ENCODE results near the gene SRMS.
A peak's percentile ranks its signal among the peaks of the same experiment; 100 is the strongest.

The SRMS gene

GRCh38 chr20:63519668-63520503 is 27.7 kb downstream of the SRMS start:
- Histone ChIP-seq H2AFZ (ENCODE audit: insufficient read depth, low read length, poor library complexity) (peak overlapping the region; percentile 89), H3K9ac (ENCODE audit: low read length) (no peak overlapping the region), H2BK120ac (ENCODE audit: insufficient read depth, low read length, poor library complexity) (peak overlapping the region; percentile 26), H4K8ac (ENCODE audit: low read depth, low read length) (peak overlapping the region; percentile 82), H4K12ac (ENCODE audit: low read depth, low read length) (peak overlapping the region; percentile 64), H3K79me2 (ENCODE audit: control insufficient read depth, insufficient read depth, low read length, poor library complexity) (peaks cover 16% of the 10 kb centered on the region), H3K36me3 (ENCODE audit: control insufficient read depth in 1 of 2, insufficient read depth in 2 of 2, low read length in 2 of 2) (peaks cover 19% of the 10 kb centered on the region in 2 experiments), H3K4ac (ENCODE audit: low read depth, low read length) (peak overlapping the region; percentile 6), H3K14ac (ENCODE audit: low read length) (peak overlapping the region; percentile 53), H3K9me3 (ENCODE audit: insufficient read depth, low read depth, low read length) (peaks cover 10% of the 10 kb centered on the region), H3K4me2 (ENCODE audit: low read length) (peak overlapping the region; percentile 99), H2BK5ac (ENCODE audit: low read depth, low read length, poor library complexity) (peak overlapping the region; percentile 68), H2AK5ac (ENCODE audit: low read length) (no peak overlapping the region), H2BK12ac (ENCODE audit: low read length) (no peak overlapping the region), H3K27ac (ENCODE audit: low read depth, low read length) (peak overlapping the region; percentile 82), H3K27me3 (ENCODE audit: insufficient read depth, low read length) (no peaks in the 10 kb centered on the region), H3K18ac (ENCODE audit: low read length) (peak overlapping the region; percentile 58), H3K23ac (ENCODE audit: low read length) (no peak overlapping the region), H4K91ac (ENCODE audit: low read depth, low read length) (peak overlapping the region; percentile 71), H3K79me1 (ENCODE audit: low read length) (peaks cover 13% of the 10 kb centered on the region), H3K4me3 (ENCODE audit: low read depth, low read length) (peak overlapping the region; percentile 66), H3K4me1 (ENCODE audit: control insufficient read depth in 1 of 2, insufficient read depth in 2 of 2, low read length in 2 of 2) (peaks cover 19 to 28% of the 10 kb centered on the region in 2 experiments)
- no CpG with 5 or more reads among the region's 72 CpGs for WGBS (ENCODE audit: extremely low coverage, insufficient coverage, insufficient read length)
- peak in 1 of 2 donors; percentile 13 for DNase-seq

GRCh38 chr20:63518946-63519667 is 28.4 kb downstream of the SRMS start:
- no peak overlapping the region for H2AFZ ChIP-seq (ENCODE audit: insufficient read depth, low read length, poor library complexity)
- peaks cover 19 to 28% of the 10 kb centered on the region in 2 experiments for H3K4me1 ChIP-seq (ENCODE audit: control insufficient read depth in 1 of 2, insufficient read depth in 2 of 2, low read length in 2 of 2)
- H3K79me2 ChIP-seq (ENCODE audit: control insufficient read depth, insufficient read depth, low read length, poor library complexity) = peaks cover 16% of the 10 kb centered on the region
- no peak overlapping the region for H2BK120ac ChIP-seq (ENCODE audit: insufficient read depth, low read length, poor library complexity)
- no peak overlapping the region for H2AK5ac ChIP-seq (ENCODE audit: low read length)
- H3K9me3 ChIP-seq (ENCODE audit: insufficient read depth, low read depth, low read length) = peaks cover 10% of the 10 kb centered on the region
- no peak overlapping the region for H2BK5ac ChIP-seq (ENCODE audit: low read depth, low read length, poor library complexity)
- WGBS (ENCODE audit: extremely low coverage, insufficient coverage, insufficient read length) = no CpG with 5 or more reads among the region's 32 CpGs
- no peak overlapping the region for H2BK12ac ChIP-seq (ENCODE audit: low read length)
- no peak overlapping the region for H3K23ac ChIP-seq (ENCODE audit: low read length)
- no peaks in the 10 kb centered on the region for H3K27me3 ChIP-seq (ENCODE audit: insufficient read depth, low read length)
- peak overlapping the region; percentile 2 for H4K91ac ChIP-seq (ENCODE audit: low read depth, low read length)
- peaks cover 19% of the 10 kb centered on the region in 2 experiments for H3K36me3 ChIP-seq (ENCODE audit: control insufficient read depth in 1 of 2, insufficient read depth in 2 of 2, low read length in 2 of 2)
- peak overlapping the region; percentile 99 for H3K4me2 ChIP-seq (ENCODE audit: low read length)
- H4K8ac ChIP-seq (ENCODE audit: low read depth, low read length) = no peak overlapping the region
- peak overlapping the region; percentile 66 for H3K4me3 ChIP-seq (ENCODE audit: low read depth, low read length)
- H4K12ac ChIP-seq (ENCODE audit: low read depth, low read length) = no peak overlapping the region
- no peak overlapping the region for H3K18ac ChIP-seq (ENCODE audit: low read length)
- no peak overlapping the region for H3K27ac ChIP-seq (ENCODE audit: low read depth, low read length)
- H3K9ac ChIP-seq (ENCODE audit: low read length) = no peak overlapping the region
- H3K14ac ChIP-seq (ENCODE audit: low read length) = no peak overlapping the region
- H3K79me1 ChIP-seq (ENCODE audit: low read length) = peaks cover 13% of the 10 kb centered on the region
- no peak overlapping the region for H3K4ac ChIP-seq (ENCODE audit: low read depth, low read length)
- DNase-seq = no peak

GRCh38 chr20:63518351-63518861 is 29.1 kb downstream of the SRMS start:
- no peak overlapping the region for H2AK5ac ChIP-seq (ENCODE audit: low read length)
- H4K91ac ChIP-seq (ENCODE audit: low read depth, low read length) = no peak overlapping the region
- peaks cover 19 to 28% of the 10 kb centered on the region in 2 experiments for H3K4me1 ChIP-seq (ENCODE audit: control insufficient read depth in 1 of 2, insufficient read depth in 2 of 2, low read length in 2 of 2)
- H3K27ac ChIP-seq (ENCODE audit: low read depth, low read length) = no peak overlapping the region
- no peak overlapping the region for H4K12ac ChIP-seq (ENCODE audit: low read depth, low read length)
- no peak overlapping the region for H3K4ac ChIP-seq (ENCODE audit: low read depth, low read length)
- DNase-seq = peak in 1 of 2 donors; percentile 14
- H3K4me2 ChIP-seq (ENCODE audit: low read length) = no peak overlapping the region
- no peak overlapping the region for H3K18ac ChIP-seq (ENCODE audit: low read length)
- H3K9me3 ChIP-seq (ENCODE audit: insufficient read depth, low read depth, low read length) = peaks cover 7% of the 10 kb centered on the region
- no peak overlapping the region for H2BK12ac ChIP-seq (ENCODE audit: low read length)
- no peak overlapping the region for H3K4me3 ChIP-seq (ENCODE audit: low read depth, low read length)
- H2BK5ac ChIP-seq (ENCODE audit: low read depth, low read length, poor library complexity) = no peak overlapping the region
- H3K79me2 ChIP-seq (ENCODE audit: control insufficient read depth, insufficient read depth, low read length, poor library complexity) = peaks cover 16% of the 10 kb centered on the region
- no peak overlapping the region for H3K9ac ChIP-seq (ENCODE audit: low read length)
- peaks cover 13% of the 10 kb centered on the region for H3K79me1 ChIP-seq (ENCODE audit: low read length)
- no peak overlapping the region for H3K14ac ChIP-seq (ENCODE audit: low read length)
- H3K23ac ChIP-seq (ENCODE audit: low read length) = no peak overlapping the region
- no peak overlapping the region for H2AFZ ChIP-seq (ENCODE audit: insufficient read depth, low read length, poor library complexity)
- no CpG with 5 or more reads among the region's 20 CpGs for WGBS (ENCODE audit: extremely low coverage, insufficient coverage, insufficient read length)
- H2BK120ac ChIP-seq (ENCODE audit: insufficient read depth, low read length, poor library complexity) = no peak overlapping the region
- no peaks in the 10 kb centered on the region for H3K27me3 ChIP-seq (ENCODE audit: insufficient read depth, low read length)
- no peak overlapping the region for H4K8ac ChIP-seq (ENCODE audit: low read depth, low read length)
- peaks cover 14 to 19% of the 10 kb centered on the region in 2 experiments for H3K36me3 ChIP-seq (ENCODE audit: control insufficient read depth in 1 of 2, insufficient read depth in 2 of 2, low read length in 2 of 2)

- Histone ChIP-seq H2AK5ac (ENCODE audit: low read length) (no peak overlapping the region), H3K79me2 (ENCODE audit: control insufficient read depth, insufficient read depth, low read length, poor library complexity) (peaks cover 16% of the 10 kb centered on the region), H2BK120ac (ENCODE audit: insufficient read depth, low read length, poor library complexity) (no peak overlapping the region), H3K4me3 (ENCODE audit: low read depth, low read length) (no peak overlapping the region), H2BK12ac (ENCODE audit: low read length) (no peak overlapping the region), H2AFZ (ENCODE audit: insufficient read depth, low read length, poor library complexity) (no peak overlapping the region), H3K18ac (ENCODE audit: low read length) (no peak overlapping the region), H3K4me2 (ENCODE audit: low read length) (no peak overlapping the region), H3K36me3 (ENCODE audit: control insufficient read depth in 1 of 2, insufficient read depth in 2 of 2, low read length in 2 of 2) (peaks cover 8 to 12% of the 10 kb centered on the region in 2 experiments), H3K27ac (ENCODE audit: low read depth, low read length) (no peak overlapping the region), H2BK5ac (ENCODE audit: low read depth, low read length, poor library complexity) (no peak overlapping the region), H3K4me1 (ENCODE audit: control insufficient read depth in 1 of 2, insufficient read depth in 2 of 2, low read length in 2 of 2) (peaks cover 18 to 27% of the 10 kb centered on the region in 2 experiments), H3K4ac (ENCODE audit: low read depth, low read length) (no peak overlapping the region), H4K91ac (ENCODE audit: low read depth, low read length) (no peak overlapping the region), H3K79me1 (ENCODE audit: low read length) (peaks cover 13% of the 10 kb centered on the region), H3K9ac (ENCODE audit: low read length) (no peak overlapping the region), H3K23ac (ENCODE audit: low read length) (no peak overlapping the region), H3K14ac (ENCODE audit: low read length) (no peak overlapping the region), H4K12ac (ENCODE audit: low read depth, low read length) (no peak overlapping the region), H3K27me3 (ENCODE audit: insufficient read depth, low read length) (no peaks in the 10 kb centered on the region), H4K8ac (ENCODE audit: low read depth, low read length) (no peak overlapping the region), H3K9me3 (ENCODE audit: insufficient read depth, low read depth, low read length) (peaks cover 1% of the 10 kb centered on the region)
- DNase-seq = no peak
- WGBS (ENCODE audit: extremely low coverage, insufficient coverage, insufficient read length) = no CpG with 5 or more reads among the region's 32 CpGs
Observed at GRCh38 chr20:63517376-63518309, 29.9 kb downstream of the SRMS start.
